LoVo (cell line): ENCODE data around the gene WDR73.
"Not testable (repeated sequence)": the region's sequence is repeated elsewhere in the genome, so short reads cannot be mapped to it uniquely, and the experiment has no call there.

Experiments used
- DNase-seq: peaks from one replicate; pipeline ENCODE4 v3.0.0-alpha.2; 2016; ENCODE audit warnings: low spot score

Gene WDR73

GRCh38 chr15:84653910-84654688 lies at the start of gene WDR73:
Gene WDR73 (minus strand): TSS chr15:84654283. CDS start chr15:84654274, 9 bp downstream.
- peak; percentile 97 for DNase-seq

GRCh38 chr15:84703808-84704207 lies 49.7 kb upstream of the WDR73 start:
- no peak for DNase-seq

GRCh38 chr15:84702961-84703482 lies 48.9 kb upstream of the WDR73 start:
- no peak for DNase-seq

DNA sequence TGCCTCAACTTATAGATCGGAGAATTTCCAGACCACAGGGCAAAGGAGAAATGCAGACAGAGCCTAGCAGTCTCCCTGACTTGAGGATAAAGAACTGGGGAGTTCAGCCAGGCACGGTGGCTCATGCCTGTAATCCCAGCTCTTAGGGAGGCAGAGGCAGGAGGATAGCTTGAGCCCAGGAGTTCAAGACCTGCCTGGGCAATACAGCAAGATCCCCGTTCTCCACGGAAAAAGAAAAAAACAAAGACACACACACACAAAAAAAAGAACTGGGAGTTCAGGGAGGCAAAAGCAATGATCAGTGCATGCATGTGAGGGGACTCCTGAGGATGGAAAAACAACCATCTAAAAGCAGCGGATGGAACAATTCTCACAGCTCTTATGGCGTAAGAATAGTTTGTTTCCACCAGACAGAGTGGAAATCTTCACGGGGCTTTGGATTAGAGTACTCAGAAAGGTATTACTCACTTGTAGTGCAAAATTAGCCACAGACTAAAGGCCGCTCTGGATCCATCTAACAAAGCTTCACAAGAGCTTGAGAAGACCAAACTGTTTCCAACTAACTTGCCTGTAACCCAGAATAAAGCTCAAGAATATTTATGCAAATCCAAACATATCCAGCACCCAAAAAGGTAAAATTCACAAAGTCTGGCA lies 45.6 kb upstream of the WDR73 start:
- DNase-seq, result no peak

DNA sequence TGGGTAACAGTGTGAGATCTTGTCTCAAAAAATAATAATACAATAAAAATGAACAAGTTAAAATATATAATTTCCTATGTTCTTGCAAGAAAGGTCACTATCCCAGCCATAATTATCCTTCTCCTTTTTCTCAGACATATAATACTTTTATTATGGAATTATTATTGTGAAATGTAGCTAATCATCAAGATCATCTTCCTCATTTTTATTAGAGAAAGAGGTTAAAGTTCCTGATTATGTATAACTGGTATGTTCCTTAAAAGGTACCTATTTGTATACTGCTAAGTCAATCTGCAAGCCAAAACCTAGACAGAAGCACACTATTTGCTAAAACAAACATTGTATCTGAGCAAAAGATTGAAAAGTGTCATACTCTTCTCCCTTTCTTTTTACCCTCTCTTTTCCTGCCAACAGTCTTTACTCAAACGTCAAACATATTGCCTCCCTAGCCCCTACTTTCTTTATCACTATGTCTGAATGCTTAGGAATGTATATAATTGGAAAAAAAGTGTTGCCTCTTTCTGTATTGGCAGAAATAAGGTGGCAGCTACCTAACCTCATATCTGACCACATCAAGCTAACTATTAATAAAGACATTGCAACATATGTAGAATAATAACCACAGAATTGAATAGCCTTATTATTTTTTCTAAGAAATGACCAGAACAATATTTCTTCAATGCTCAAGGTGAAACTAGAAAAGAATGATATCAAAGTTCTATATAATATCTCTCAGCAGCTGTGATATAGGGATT lies 43.3 kb upstream of the WDR73 start:
- no peak for DNase-seq

DNA sequence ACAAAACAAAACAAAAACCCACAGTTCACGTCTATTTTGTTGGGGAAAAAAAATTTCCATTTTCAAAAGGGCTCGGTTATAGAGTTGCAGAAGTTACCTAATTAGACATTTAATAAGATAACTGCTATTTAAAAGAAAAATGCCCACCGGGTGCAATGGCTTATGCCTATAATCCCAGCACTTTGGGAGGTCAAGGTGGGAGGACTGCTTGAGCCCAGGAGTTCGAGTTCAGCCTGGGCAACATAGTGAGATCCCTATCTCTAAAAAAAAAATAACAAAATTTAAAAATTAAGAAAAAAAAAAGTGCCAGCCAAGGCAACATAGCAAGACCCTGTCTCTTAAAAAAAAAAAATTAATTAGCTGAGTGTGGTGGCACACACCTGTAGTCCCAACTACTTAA lies 42.7 kb upstream of the WDR73 start:
- DNase-seq, result no peak

GRCh38 chr15:84690342-84690741 lies 36.3 kb upstream of the WDR73 start:
- no peak for DNase-seq

GRCh38 chr15:84689858-84690257 lies 35.8 kb upstream of the WDR73 start:
- no peak for DNase-seq

GRCh38 chr15:84686446-84686845 lies 32.4 kb upstream of the WDR73 start:
- DNase-seq, result not testable (repeated sequence)

GRCh38 chr15:84685304-84685703 lies 31.2 kb upstream of the WDR73 start:
- peak; percentile 16 for DNase-seq

DNA sequence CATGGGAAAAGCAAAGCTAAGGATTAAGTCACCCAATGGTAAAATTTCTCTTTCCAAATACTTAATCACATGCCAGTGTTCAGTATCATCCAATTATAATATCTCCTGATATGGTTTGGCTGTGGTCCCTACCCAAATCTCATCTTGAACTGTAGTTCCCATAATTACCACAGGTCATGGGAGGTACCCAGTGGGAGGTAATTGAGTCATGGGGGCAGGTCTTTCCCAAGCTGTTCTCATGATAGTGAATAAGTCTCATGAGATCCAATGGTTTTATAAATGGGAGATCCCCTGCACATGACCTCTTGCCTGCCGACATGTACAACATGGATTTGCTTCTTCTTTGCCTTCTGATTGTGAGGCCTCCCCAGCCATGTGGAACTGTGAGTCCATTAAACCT lies 30.0 kb upstream of the WDR73 start:
- DNase-seq, result no peak

- no peak for DNase-seq
These were observed 27.7 kb upstream of the WDR73 start for GRCh38 chr15:84681831-84682230.

GRCh38 chr15:84671211-84671610 lies 17.1 kb upstream of the WDR73 start:
- no peak for DNase-seq

DNA sequence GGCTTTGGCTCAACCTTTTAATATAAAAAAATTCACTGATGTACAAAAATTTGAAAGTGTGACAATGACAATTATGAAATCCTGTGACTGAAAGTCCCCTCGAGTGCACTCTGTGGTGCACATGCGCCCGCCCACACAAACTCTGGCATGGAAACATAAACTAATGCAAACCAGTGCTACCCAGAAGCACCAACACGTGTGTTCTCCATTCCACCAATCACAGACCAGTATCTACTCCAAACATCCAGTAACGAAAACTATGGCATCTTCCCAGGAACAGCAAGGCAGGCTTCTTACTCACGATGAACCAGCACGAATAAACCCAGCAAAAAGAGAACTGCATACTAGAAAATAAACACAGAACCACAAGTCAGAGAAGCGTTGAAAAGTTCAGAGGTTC lies 15.6 kb upstream of the WDR73 start:
- no peak for DNase-seq

DNA sequence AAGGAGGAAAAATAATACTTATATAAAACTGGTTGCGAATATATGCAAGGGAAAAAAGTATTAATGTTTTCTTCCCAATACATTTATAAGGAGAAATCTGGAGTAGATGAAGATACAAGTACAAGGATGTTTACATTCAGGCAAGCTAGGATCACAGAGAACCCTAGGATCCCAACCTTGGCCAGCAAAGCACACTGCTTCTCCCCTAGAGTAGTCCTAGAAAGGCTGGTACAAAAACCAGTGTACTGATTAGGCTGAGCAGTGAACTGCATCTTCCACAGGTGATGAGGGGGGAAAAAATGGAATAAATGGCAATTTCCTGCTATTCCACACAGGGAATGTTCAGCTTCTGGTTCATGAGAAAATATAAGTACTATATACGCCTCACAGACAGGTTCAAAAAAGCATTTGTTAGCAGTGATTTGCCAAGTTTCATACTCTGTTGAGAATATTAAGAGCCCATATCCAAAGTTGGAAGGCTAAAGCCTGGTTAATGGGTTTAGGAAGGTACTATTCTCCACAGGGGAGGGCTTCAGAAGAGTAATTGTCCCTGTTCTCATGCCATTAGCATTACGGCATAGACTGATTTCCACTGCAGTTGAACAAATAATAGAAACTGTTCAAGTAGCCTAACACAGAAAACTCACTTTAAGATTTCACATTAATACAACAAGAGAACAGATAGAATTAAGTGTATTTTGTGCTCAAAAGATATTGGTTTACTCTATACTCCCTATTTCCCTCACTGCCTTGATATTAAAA lies 14.3 kb upstream of the WDR73 start:
- DNase-seq, result no peak

DNA sequence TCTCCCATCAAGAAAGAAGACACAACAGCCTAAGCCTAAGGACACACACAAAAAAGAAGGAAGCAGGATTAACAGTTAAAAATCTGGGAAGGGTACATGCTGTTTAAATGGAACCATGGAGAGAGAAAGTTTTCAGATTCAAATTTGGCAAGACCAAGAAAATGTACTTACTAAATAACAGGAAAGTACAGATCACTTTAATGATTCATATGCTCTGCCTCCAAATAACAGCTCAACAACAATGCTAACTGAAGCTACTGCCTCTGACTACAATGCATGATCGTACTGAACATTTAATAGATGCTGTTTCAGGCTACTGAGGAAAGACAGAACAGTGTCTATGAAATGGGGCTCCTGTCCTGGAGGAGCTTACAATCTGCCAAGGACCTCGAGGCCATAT lies 12.3 kb upstream of the WDR73 start:
- DNase-seq, result no peak

- no peak for DNase-seq
These were observed 6.9 kb upstream of the WDR73 start for GRCh38 chr15:84661001-84661400.

DNA sequence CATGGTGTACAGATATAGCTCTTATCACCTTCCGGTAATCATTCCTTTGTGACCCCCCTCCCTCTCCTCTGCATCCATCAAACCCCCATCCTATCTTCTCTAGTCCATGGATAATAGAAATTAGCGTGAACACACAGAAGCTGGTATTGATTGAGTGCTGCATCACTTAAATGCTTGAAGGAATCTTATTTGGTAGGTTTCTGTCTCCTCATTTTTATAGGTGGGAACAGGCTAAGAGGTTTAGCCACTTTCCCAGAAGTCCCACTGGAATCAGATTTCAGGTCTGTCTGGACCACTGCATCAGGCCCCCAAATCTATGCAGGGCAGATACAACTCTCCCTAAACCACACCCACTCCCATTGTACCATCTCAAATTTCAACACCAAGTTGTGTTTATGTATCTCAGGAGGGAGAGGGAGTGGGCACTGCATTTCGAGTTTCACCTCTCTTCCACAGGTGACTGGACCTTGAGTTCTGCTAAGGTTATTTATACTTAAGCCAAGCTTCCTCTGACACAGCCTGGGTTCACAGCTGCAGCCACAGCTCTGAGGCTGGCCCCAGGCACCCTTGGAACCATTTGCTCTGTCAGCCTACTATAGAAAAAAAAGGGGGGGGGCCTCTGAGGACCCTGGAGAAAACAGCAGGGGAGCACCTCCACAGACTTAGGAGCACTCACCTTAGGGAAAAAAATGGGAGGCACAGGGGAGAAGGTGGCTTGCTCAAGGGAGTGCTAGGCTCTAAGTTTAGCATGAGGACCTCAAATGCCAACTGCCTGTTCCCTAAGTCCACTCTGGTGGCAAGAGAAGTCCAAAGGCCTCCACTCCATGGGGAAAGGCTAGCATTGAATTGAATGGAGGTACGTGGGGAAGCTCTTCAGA lies 6.1 kb upstream of the WDR73 start:
- DNase-seq, result no peak

- no peak for DNase-seq
These were observed 4.8 kb upstream of the WDR73 start for GRCh38 chr15:84658788-84659411.

DNA sequence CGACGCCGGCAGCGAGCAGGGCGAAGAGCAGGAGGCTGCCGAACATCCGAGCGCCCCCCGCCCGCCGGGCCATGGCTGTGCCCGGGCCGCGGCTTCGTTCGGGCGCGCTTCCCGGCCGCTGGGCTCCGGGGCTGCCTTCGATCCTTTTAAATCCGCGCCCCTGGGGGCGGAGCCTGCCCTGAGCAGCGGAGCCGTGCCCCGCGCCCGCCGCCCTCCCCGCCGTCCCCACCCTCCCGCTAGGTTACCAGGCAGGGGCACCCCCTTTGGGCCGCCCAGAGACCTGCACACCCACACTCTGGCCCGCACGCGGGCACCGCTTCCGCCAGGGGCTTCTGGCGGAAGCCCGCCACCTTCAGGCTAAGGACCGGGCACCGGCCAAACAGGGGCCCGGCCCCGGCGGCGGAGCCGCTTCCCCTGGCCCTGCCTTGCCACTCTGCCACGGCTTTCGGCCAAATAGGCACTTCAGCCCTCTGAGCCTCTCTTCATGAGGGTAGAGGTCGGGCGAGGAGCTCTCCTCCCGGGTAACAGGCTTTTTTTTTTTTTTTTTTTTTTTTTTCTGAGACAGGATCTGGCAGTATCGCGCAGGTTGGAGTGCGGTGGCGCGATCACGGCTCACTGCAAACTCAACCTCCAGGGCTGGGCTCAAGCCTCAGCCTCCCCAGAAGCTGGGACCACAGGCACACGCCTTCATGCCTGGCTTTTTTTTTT lies 4.2 kb upstream of the WDR73 start, which contains the start of gene NMB:
TSS of gene NMB (minus strand) at position 120 of the 708 bp plus-strand sequence. CDS start at position 73, 47 bp downstream.
- DNase-seq, result peak; percentile 94
